ENCODE results near the gene CHEK1. TPM values are rescaled to one million over a fixed set of nuclear protein-coding genes. Genes with fewer than 3 reads are reported as not detected.

The CHEK1 gene
- polyA plus RNA-seq, 1 donor (not counting 4 experiments of a cell fraction or from before 2014, with no cell fraction given), result 38.2 TPM

GRCh38 chr11:125694951-125695350 is 70.0 kb downstream of the CHEK1 start:
- Histone ChIP-seq H4K20me1 (ENCODE audit: control insufficient read depth, extremely low read depth, insufficient read depth, low read length) (no peaks in the 10 kb centered on the region), H3K9ac (ENCODE audit: control insufficient read depth, extremely low read depth, insufficient read depth, low read length) (no peak overlapping the region), H3K4me1 (ENCODE audit: control insufficient read depth, extremely low read depth, insufficient read depth, low read length) (no peaks in the 10 kb centered on the region), H3K27ac (ENCODE audit: control insufficient read depth, insufficient read depth, low read length) (no peak overlapping the region), H3K4me3 (ENCODE audit: control insufficient read depth in 2 of 3, extremely low read depth in 1 of 3, insufficient read depth in 2 of 3, low read depth in 1 of 3, low read length in 3 of 3) (no peak overlapping the region), H2AFZ (ENCODE audit: control insufficient read depth, low read length) (no peak overlapping the region), H3K9me1 (ENCODE audit: control insufficient read depth, extremely low read depth, insufficient read depth, low read length) (no peaks in the 10 kb centered on the region), H3K27me3 (ENCODE audit: control insufficient read depth, extremely low read depth, insufficient read depth, low read length) (no peaks in the 10 kb centered on the region), H3K36me3 (ENCODE audit: control insufficient read depth in 2 of 2, extremely low read depth in 1 of 2, insufficient read depth in 2 of 2, low read length in 2 of 2) (no peaks in the 10 kb centered on the region), H3K9me3 (ENCODE audit: control insufficient read depth, low read depth, low read length) (no peaks in the 10 kb centered on the region), H3K4me2 (ENCODE audit: control insufficient read depth, extremely low read depth, insufficient read depth, low read depth, low read length) (no peak overlapping the region), H3K79me2 (ENCODE audit: control insufficient read depth, insufficient read depth, low read length) (no peaks in the 10 kb centered on the region)
- no peak for TF ChIP-seq EZH2 (IDR thresholded peaks at IDR 0.05; ENCODE audit: low read length)
- no peak for TF ChIP-seq CTCF (optimal IDR thresholded peaks at IDR 0.05 in 1 of 3, IDR thresholded peaks at IDR 0.05 in 1 of 3, conservative IDR thresholded peaks at IDR 0.05 in 1 of 3; ENCODE audit: extremely low read depth in 1 of 3, insufficient read depth in 2 of 3, low read length in 3 of 3)
- FAIRE-seq (no peak), DNase-seq (ENCODE audit: low read depth, low spot score) (no peak)
- dilution Hi-C loops (cut with MboI; ENCODE audit: extremely low pct_ligation_motif_present, low sequenced_read_pairs), result no loop called here

GRCh38 chr11:125701018-125701610 is 76.2 kb downstream of the CHEK1 start:
- Histone ChIP-seq H3K9me3 (ENCODE audit: control insufficient read depth, low read depth, low read length) (no peaks in the 10 kb centered on the region), H3K27me3 (ENCODE audit: control insufficient read depth, extremely low read depth, insufficient read depth, low read length) (no peaks in the 10 kb centered on the region), H3K4me1 (ENCODE audit: control insufficient read depth, extremely low read depth, insufficient read depth, low read length) (no peaks in the 10 kb centered on the region), H3K79me2 (ENCODE audit: control insufficient read depth, insufficient read depth, low read length) (no peaks in the 10 kb centered on the region), H3K9me1 (ENCODE audit: control insufficient read depth, extremely low read depth, insufficient read depth, low read length) (no peaks in the 10 kb centered on the region), H4K20me1 (ENCODE audit: control insufficient read depth, extremely low read depth, insufficient read depth, low read length) (no peaks in the 10 kb centered on the region), H3K9ac (ENCODE audit: control insufficient read depth, extremely low read depth, insufficient read depth, low read length) (no peak overlapping the region), H3K36me3 (ENCODE audit: control insufficient read depth in 2 of 2, extremely low read depth in 1 of 2, insufficient read depth in 2 of 2, low read length in 2 of 2) (no peaks in the 10 kb centered on the region), H3K4me2 (ENCODE audit: control insufficient read depth, extremely low read depth, insufficient read depth, low read depth, low read length) (no peak overlapping the region), H2AFZ (ENCODE audit: control insufficient read depth, low read length) (no peak overlapping the region), H3K27ac (ENCODE audit: control insufficient read depth, insufficient read depth, low read length) (no peak overlapping the region), H3K4me3 (ENCODE audit: control insufficient read depth in 2 of 3, extremely low read depth in 1 of 3, insufficient read depth in 2 of 3, low read depth in 1 of 3, low read length in 3 of 3) (no peak overlapping the region)
- DNase-seq (ENCODE audit: low read depth, low spot score) (no peak), FAIRE-seq (no peak)
- dilution Hi-C loops (cut with MboI; ENCODE audit: extremely low pct_ligation_motif_present, low sequenced_read_pairs), result no loop called here
- TF ChIP-seq CTCF (optimal IDR thresholded peaks at IDR 0.05 in 1 of 3, IDR thresholded peaks at IDR 0.05 in 1 of 3, conservative IDR thresholded peaks at IDR 0.05 in 1 of 3; ENCODE audit: extremely low read depth in 1 of 3, insufficient read depth in 2 of 3, low read length in 3 of 3), result no peak
- no peak for TF ChIP-seq EZH2 (IDR thresholded peaks at IDR 0.05; ENCODE audit: low read length)

All from keratinocyte (primary cell).